ENCODE data around the gene DUSP11. TPM values are rescaled to one million over a fixed set of nuclear protein-coding genes. Genes with fewer than 3 reads are reported as not detected.
A peak's percentile ranks its signal among the peaks of the same experiment; 100 is the strongest.
"Not testable (repeated sequence)": the region's sequence is repeated elsewhere in the genome, so short reads cannot be mapped to it uniquely, and the experiment has no call there.

The DUSP11 gene
- total RNA-seq (2014; rRNA removed; shearing (Covaris generic); ENCODE audit: low replicate concordance), result 39.5 and 42.3 TPM in 2 replicates

- in situ Hi-C loops (cut with HindIII; ENCODE audit: low pct_unique_long_range_greater_than_20kb, low sequenced_read_pairs), result no loop called here
- DNase-seq (ENCODE audit: low read depth), result peak; percentile 84
Measured at GRCh38 chr2:73779467-73780236, at the start of gene DUSP11. Gene DUSP11 (minus strand): TSS chr2:73780103. CDS start chr2:73779974, 129 bp downstream.

DNA sequence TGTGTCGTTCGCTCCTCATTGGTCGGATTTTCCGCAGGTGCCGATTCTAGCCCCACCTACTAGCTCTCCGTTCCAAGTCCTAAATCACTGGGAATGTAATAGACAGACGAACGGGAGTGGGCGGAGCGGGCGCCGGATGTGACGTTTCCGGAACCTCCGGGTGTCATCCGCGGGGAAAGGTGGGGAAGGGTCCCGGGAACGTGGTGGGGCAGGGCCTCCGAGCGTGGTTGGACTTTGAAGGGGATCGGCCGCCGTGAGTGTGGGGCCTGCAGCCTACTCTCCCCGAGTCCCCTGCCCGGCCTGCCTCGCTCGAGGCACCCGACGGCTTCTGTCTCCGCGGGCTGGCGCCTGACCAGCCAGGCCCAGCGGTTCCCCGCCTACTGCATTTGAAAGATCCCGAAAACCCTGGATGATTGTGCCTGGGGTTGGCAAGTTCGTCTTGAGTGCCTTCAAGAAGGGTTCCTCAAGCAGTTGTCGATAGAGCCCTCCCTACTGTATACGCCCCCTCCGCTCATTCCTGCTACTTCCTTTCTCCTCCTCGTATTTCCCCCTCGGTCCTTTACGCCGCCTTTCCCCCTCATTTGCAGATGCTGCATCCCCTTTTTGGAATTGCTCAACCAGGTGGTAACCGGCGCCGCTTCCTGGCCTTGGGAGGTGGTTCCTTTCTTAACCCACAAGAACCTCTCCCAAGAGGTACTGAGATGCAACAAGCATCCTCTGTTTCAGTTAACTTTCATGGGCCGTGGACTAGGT is 49.1 kb upstream of the DUSP11 start, which contains the start of gene STAMBP:
STAMBP (plus strand) TSS at position 144 of the 753 bp plus-strand sequence. CDS start 1,896 bp downstream, outside the sequence.
- peak; percentile 89 for DNase-seq (ENCODE audit: low read depth)
- in situ Hi-C loops (cut with HindIII; ENCODE audit: low pct_unique_long_range_greater_than_20kb, low sequenced_read_pairs), result no loop called here

- in situ Hi-C loops (cut with HindIII; ENCODE audit: low pct_unique_long_range_greater_than_20kb, low sequenced_read_pairs), result no loop called here
- no peak for DNase-seq (ENCODE audit: low read depth)
Measured at GRCh38 chr2:73828389-73828817, 48.5 kb upstream of the DUSP11 start.

DNA sequence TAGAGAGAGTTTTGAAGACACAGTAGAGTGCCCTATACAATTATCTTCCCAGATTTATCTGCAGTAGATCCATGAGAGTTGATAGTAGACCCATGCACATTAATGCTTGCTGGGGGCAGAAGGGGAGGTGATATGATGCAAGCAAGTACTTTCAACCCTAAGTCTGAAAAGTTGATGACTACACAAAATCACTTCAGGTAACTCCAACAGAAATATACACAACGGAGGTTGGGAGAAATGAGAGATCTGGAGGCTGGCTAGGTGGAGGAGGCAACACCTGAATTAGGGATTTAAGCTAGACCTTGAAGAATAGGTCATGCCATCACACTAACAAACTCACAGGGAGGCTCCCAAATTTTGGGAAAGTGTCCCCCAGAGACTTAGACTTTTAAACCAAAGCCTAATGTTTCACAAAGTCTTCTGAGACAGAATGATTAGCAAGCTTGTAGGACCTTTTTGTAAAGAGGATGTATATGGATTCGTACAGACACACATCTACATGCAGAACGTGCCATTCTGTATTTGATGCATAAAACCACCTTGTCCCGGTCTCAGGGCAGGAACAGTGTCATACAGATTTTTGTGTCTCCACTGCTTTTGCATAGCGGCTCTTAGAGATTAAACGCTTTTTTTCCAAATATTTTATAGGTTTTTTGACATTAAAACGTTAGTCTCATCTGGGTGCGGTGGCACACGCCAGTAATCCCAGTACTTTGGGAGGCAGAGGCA is 47.9 kb upstream of the DUSP11 start:
- no peak for DNase-seq (ENCODE audit: low read depth)
- in situ Hi-C loops (cut with HindIII; ENCODE audit: low pct_unique_long_range_greater_than_20kb, low sequenced_read_pairs), result no loop called here

- in situ Hi-C loops (cut with HindIII; ENCODE audit: low pct_unique_long_range_greater_than_20kb, low sequenced_read_pairs), result no loop called here
Measured at GRCh38 chr2:73827018-73827417, 47.1 kb upstream of the DUSP11 start.

GRCh38 chr2:73825408-73825807 is 45.5 kb upstream of the DUSP11 start:
- no peak for DNase-seq (ENCODE audit: low read depth)
- in situ Hi-C loops (cut with HindIII; ENCODE audit: low pct_unique_long_range_greater_than_20kb, low sequenced_read_pairs), result no loop called here

More at GRCh38 chr2:73827018-73827417, 47.1 kb upstream of the DUSP11 start:
- DNase-seq (ENCODE audit: low read depth), result peak; percentile 10

GRCh38 chr2:73823916-73824523 is 44.1 kb upstream of the DUSP11 start:
- in situ Hi-C loops (cut with HindIII; ENCODE audit: low pct_unique_long_range_greater_than_20kb, low sequenced_read_pairs), result no loop called here
- DNase-seq (ENCODE audit: low read depth), result peak; percentile 35

GRCh38 chr2:73823416-73823815 is 43.5 kb upstream of the DUSP11 start:
- in situ Hi-C loops (cut with HindIII; ENCODE audit: low pct_unique_long_range_greater_than_20kb, low sequenced_read_pairs), result no loop called here

DNA sequence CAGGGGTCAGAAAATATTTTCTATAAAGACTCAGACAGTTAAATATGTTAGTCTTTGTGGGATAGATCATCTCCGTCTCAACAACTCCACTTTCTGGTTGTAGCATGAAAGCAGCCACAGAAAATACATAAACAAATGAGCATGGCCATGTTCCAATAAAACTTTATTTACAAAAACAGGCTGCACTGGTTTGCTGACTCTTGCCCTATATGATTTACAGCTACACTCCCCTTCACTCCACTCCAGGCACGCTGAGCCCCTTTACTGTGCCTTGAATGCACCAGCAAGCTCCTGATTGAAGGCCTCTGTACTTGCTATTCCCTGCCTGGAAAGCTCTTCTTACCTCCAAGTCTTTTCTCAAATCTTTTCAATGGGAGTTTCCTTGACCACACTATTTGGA is 43.1 kb upstream of the DUSP11 start:
- DNase-seq (ENCODE audit: low read depth), result no peak
- in situ Hi-C loops (cut with HindIII; ENCODE audit: low pct_unique_long_range_greater_than_20kb, low sequenced_read_pairs), result no loop called here

More at GRCh38 chr2:73823416-73823815, 43.5 kb upstream of the DUSP11 start:
- no peak for DNase-seq (ENCODE audit: low read depth)

DNA sequence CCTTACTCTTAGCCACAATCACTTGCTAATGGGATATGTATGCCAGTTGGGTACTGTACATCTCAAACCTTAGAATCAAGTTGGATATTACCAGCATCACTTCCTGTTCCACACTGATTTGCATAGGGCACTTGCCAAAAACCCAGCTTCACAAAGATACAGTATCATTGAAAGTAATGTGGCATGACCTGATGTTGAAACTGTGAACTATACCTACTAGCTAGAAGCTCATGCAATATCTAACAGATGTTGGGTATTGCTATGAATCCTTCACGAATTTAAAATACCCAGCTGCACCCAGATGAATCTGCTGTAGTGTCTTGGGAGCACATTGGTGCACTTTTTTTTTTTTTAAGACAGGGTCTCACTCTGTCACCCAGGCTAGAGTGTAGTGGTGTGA is 42.4 kb upstream of the DUSP11 start:
- in situ Hi-C loops (cut with HindIII; ENCODE audit: low pct_unique_long_range_greater_than_20kb, low sequenced_read_pairs), result no loop called here
- DNase-seq (ENCODE audit: low read depth), result no peak

- in situ Hi-C loops (cut with HindIII; ENCODE audit: low pct_unique_long_range_greater_than_20kb, low sequenced_read_pairs), result no loop called here
- no peak for DNase-seq (ENCODE audit: low read depth)
Measured at GRCh38 chr2:73821669-73822068, 41.8 kb upstream of the DUSP11 start.

DNA sequence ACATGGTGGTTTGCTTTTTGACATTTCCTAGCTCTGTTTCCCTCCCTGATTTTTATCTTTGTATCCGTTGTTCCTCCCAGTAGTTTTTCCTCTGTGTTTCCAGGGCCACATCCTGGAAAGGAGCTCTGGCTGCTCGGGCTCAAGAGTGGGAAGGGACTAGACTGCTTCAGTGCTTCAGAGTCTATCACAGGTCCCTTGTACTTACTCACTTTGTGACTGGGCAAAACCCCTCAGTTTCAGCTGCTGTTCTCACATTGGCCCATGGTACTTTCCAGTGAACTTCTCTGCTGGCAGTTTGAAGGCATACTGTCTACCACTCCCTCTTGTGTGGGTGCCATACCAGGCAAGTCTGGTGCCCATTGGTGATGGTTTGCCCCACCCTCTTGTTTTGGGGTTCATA is 41.3 kb upstream of the DUSP11 start:
- in situ Hi-C loops (cut with HindIII; ENCODE audit: low pct_unique_long_range_greater_than_20kb, low sequenced_read_pairs), result no loop called here
- DNase-seq (ENCODE audit: low read depth), result no peak

GRCh38 chr2:73818296-73818695 is 38.4 kb upstream of the DUSP11 start:
- DNase-seq (ENCODE audit: low read depth), result no peak
- in situ Hi-C loops (cut with HindIII; ENCODE audit: low pct_unique_long_range_greater_than_20kb, low sequenced_read_pairs), result no loop called here

DNA sequence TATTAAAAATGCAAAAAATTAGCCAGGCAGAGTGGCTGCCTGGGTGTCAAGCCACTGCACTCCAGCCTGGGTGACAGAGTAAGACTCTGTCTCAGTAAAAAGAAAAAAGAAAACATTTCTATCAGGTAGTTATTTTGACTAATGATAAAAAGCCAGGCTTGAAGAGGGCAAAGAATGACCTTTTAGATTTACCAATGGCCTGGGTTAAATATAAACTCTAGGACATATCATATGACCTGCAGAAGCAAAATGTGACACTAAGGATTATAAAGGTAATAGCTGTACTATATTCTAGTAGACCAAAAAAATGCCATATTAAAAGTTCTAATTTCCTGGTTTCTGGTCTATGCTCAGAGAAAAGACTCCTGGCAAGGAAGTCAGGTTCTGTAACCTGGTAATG is 32.7 kb upstream of the DUSP11 start:
- no peak for DNase-seq (ENCODE audit: low read depth)
- in situ Hi-C loops (cut with HindIII; ENCODE audit: low pct_unique_long_range_greater_than_20kb, low sequenced_read_pairs), result no loop called here

DNA sequence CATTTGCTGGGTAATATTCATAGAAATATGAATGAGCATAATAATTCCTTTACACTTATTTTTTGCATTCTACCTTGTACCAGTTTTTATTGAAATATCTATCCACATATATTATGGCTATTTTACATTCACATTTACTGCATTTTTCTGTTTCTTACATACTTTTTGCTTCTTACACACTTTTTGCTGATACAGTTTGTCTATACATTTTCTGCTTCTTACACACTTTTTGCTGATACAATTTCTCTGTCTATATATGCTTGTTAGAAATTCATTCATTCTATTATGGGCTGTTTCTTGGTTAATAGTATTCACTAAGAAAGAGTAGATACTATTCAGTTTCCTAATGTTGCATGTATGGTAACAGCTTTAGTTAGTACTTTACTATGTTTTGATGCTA is 32.0 kb upstream of the DUSP11 start:
- in situ Hi-C loops (cut with HindIII; ENCODE audit: low pct_unique_long_range_greater_than_20kb, low sequenced_read_pairs), result no loop called here
- no peak for DNase-seq (ENCODE audit: low read depth)

GRCh38 chr2:73783883-73784282 is 4.0 kb upstream of the DUSP11 start, which contains the start of gene C2orf78:
Gene C2orf78 (plus strand): TSS chr2:73784183. CDS start chr2:73784310, 127 bp downstream.
- DNase-seq (ENCODE audit: low read depth); in situ Hi-C loops (cut with HindIII; ENCODE audit: low pct_unique_long_range_greater_than_20kb, low sequenced_read_pairs): not testable (repeated sequence)

- in situ Hi-C loops (cut with HindIII; ENCODE audit: low pct_unique_long_range_greater_than_20kb, low sequenced_read_pairs), result not testable (repeated sequence)
- peak; percentile 70 for DNase-seq (ENCODE audit: low read depth)
Measured at GRCh38 chr2:73783402-73783801, 3.5 kb upstream of the DUSP11 start.

- DNase-seq (ENCODE audit: low read depth), result no peak
- in situ Hi-C loops (cut with HindIII; ENCODE audit: low pct_unique_long_range_greater_than_20kb, low sequenced_read_pairs), result no loop called here
Measured at GRCh38 chr2:73780237-73780582, 307 bp upstream of the DUSP11 start.
